ENCODE results near the gene COL6A2. TPM values are rescaled to one million over a fixed set of nuclear protein-coding genes. Genes with fewer than 3 reads are reported as not detected.

COL6A2 gene
- total and polyA plus RNA-seq, 2 of the 4 experiments (the other 2 are of a cell fraction): 208 to 1,065 TPM

GRCh38 chr21:46061518-46061917, 36.4 kb upstream of the COL6A2 start:
- no peak for DNase-seq
- no peaks in the 10 kb centered on the region for H3K36me3 ChIP-seq (ENCODE audit: control insufficient read depth, insufficient read depth, low read length)
- in situ Hi-C loops (cut with MboI; ENCODE audit: low sequenced_read_pairs) (no loop called here), dilution Hi-C loops (cut with HindIII; ENCODE audit: low sequenced_read_pairs, unreplicated experiment) (no loop called here), intact Hi-C loops (cut with micrococcal nuclease) (no loop called here)
- POLR2A ChIA-PET (ENCODE audit: unreplicated experiment): no interaction called here
- H2BK20ac ChIP-seq (ENCODE audit: low read depth, low read length): peak overlapping the region; percentile 97
- H3K9me3 ChIP-seq (ENCODE audit: control insufficient read depth, insufficient read depth, low read length): peaks cover 6% of the 10 kb centered on the region
- no peak overlapping the region for H3K9ac ChIP-seq (ENCODE audit: low read depth, low read length)
- no peak for ATAC-seq (ENCODE audit: low read depth)
- CTCF ChIA-PET: no interaction called here
- H3K27ac ChIP-seq (ENCODE audit: insufficient read depth, low read length): peak overlapping the region; percentile 97
- H3K18ac ChIP-seq (ENCODE audit: low read depth, low read length): peak overlapping the region; percentile 81; the same call in 1 of the 2 replicates
- peak overlapping the region; percentile 99 for H2BK5ac ChIP-seq (ENCODE audit: low read depth, low read length, poor library complexity, severe bottlenecking)
- H4K8ac ChIP-seq (ENCODE audit: low read depth in 2 of 2, low read length in 2 of 2): peak overlapping the region; percentile 83 to 94
- peak overlapping the region; percentile 85 for H2BK15ac ChIP-seq (ENCODE audit: low read depth, low read length)
- peak overlapping the region; percentile 100 for H2AK5ac ChIP-seq (ENCODE audit: low read depth, low read length)
- no peaks in the 10 kb centered on the region for H4K20me1 ChIP-seq (ENCODE audit: insufficient read depth, low read length)
- H2BK120ac ChIP-seq (ENCODE audit: low read depth, low read length): peak overlapping the region; percentile 100
- H3K79me1 ChIP-seq (ENCODE audit: low read depth in 1 of 2, low read length in 2 of 2): peaks cover 3 to 55% of the 10 kb centered on the region in 2 experiments; a peak in 2 of 4 replicates
- no TSS peak for BruUV-seq (replicated peaks)
- no peak overlapping the region for H3K4me2 ChIP-seq (ENCODE audit: low read depth, low read length)
- TF ChIP-seq USF2 (IDR thresholded peaks at IDR 0.05; ENCODE audit: low read depth, low read length) (no peak), SMC3 (IDR thresholded peaks at IDR 0.05; ENCODE audit: low read depth, low read length) (no peak), FOS (IDR thresholded peaks at IDR 0.05; ENCODE audit: low read depth, low read length) (no peak), RFX5 (IDR thresholded peaks at IDR 0.05; ENCODE audit: low read depth, low read length) (no peak), CTCF (conservative IDR thresholded peaks at IDR 0.05; ENCODE audit: low read depth, low read length) (no peak)
- peak overlapping the region; percentile 97 for H3K4ac ChIP-seq (ENCODE audit: low read depth, low read length)
- H3K4me1 ChIP-seq (ENCODE audit: control insufficient read depth, insufficient read depth, low read length): peaks cover 39% of the 10 kb centered on the region
- H3K27me3 ChIP-seq (ENCODE audit: control insufficient read depth, insufficient read depth, low read length): no peaks in the 10 kb centered on the region
- no peak overlapping the region for H2AFZ ChIP-seq (replicated peaks; ENCODE audit: low read length, poor library complexity)
- no peak overlapping the region for H2AK9ac ChIP-seq (replicated peaks; ENCODE audit: low read depth, low read length, poor library complexity)
- H3K14ac ChIP-seq (replicated peaks; ENCODE audit: low read depth, low read length): peak overlapping the region; percentile 88
- WGBS, 2 experiments (ENCODE audit: extremely low coverage in 2 of 2, insufficient read length in 1 of 2): 100% methylated on average over 1 of the region's 6 CpGs; no CpG with 5 or more reads in 1 of the 2 experiments
- peak overlapping the region; percentile 98 for H4K91ac ChIP-seq (ENCODE audit: insufficient read depth, low read depth, low read length)
- no peak overlapping the region for H3K4me3 ChIP-seq (ENCODE audit: insufficient read depth, low read depth, low read length)
- H3K23ac ChIP-seq (ENCODE audit: low read depth, low read length): peak overlapping the region; percentile 89
- peak overlapping the region; percentile 88 for H3K56ac ChIP-seq (ENCODE audit: extremely low read depth, insufficient read depth, low read length)
- peak overlapping the region; percentile 88; the same call in 1 of the 2 replicates for H4K5ac ChIP-seq (ENCODE audit: low read depth, low read length)
- H3K9me1 ChIP-seq (ENCODE audit: insufficient read depth, low read length): peaks cover 36% of the 10 kb centered on the region
